Activated naive CD4-positive, alpha-beta T cell (primary cell): ENCODE measurements around the gene POU2F2.

Experiments used
- DNase-seq, 4 experiments: peaks; one replicate each; lab custom pipeline; 2025; lab: John Stamatoyannopoulos, UW

Gene POU2F2

DNA sequence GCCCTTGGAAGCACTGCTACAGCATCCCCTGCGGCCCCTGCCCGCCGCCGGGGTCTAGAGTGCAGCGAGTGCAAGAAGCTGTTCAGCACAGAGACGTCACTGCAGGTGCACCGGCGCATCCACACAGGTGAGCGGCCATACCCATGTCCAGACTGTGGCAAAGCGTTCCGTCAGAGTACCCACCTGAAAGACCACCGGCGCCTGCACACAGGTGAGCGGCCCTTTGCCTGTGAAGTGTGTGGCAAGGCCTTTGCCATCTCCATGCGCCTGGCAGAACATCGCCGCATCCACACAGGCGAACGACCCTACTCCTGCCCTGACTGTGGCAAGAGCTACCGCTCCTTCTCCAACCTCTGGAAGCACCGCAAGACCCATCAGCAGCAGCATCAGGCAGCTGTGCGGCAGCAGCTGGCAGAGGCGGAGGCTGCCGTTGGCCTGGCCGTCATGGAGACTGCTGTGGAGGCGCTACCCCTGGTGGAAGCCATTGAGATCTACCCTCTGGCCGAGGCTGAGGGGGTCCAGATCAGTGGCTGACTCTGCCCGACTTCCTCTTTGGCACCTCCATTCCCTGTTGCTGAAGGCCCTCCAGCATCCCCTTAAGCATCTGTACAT, 51.4 kb downstream of the POU2F2 start:
- no peak for DNase-seq

- DNase-seq, result no peak
Observed at GRCh38 chr19:42079886-42080763, 52.1 kb downstream of the POU2F2 start.

DNA sequence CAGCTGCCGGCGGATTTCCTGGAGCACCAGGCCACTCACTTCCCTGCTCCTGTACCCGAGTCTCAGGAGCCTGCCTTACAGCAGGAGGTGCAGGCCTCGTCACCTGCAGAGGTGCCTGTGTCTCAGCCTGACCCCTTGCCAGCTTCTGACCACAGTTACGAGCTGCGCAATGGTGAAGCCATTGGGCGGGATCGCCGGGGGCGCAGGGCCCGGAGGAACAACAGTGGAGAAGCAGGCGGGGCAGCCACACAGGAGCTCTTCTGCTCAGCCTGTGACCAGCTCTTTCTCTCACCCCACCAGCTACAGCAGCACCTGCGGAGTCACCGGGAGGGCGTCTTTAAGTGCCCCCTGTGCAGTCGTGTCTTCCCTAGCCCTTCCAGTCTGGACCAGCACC, 53.0 kb downstream of the POU2F2 start:
- DNase-seq, result no peak

DNA sequence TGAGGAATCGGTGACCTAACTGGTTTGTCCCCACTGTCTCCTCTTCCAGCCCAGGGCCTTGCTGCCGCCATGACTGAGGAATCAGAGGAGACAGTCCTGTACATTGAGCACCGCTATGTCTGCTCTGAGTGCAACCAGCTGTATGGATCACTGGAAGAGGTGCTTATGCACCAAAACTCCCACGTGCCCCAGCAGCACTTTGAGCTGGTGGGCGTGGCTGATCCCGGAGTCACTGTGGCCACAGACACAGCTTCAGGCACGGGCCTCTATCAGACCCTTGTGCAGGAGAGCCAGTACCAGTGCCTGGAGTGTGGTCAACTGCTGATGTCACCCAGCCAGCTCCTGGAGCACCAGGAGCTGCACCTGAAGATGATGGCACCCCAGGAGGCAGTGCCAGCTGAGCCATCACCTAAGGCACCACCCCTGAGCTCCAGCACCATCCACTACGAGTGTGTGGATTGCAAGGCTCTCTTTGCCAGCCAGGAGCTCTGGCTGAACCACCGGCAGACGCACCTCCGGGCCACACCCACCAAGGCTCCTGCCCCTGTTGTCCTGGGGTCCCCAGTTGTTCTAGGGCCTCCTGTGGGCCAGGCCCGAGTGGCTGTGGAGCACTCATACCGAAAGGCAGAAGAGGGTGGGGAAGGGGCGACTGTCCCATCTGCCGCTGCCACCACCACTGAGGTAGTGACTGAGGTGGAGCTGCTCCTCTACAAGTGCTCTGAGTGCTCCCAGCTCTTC, 53.5 kb downstream of the POU2F2 start:
- no peak for DNase-seq

DNA sequence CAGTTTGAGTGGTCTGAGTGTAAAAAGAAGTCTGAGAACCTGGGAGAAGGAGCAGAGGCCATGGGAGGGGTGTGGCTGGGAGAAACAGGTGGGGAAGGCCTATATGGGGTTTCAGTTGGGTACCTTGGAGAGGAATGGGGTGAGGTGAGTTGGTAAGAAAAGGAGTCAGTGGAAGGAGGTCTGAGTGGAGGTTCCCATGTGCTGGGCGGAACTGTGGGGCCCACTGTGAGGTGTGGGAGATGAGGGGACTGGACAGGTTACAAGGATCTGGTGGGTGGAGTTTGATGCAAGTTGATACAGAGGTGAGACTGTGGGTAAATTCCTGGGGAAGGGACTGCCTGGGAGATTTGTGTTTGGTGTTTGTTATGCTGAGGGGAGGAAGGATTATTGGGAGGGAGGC, 54.2 kb downstream of the POU2F2 start:
- DNase-seq, result no peak

DNA sequence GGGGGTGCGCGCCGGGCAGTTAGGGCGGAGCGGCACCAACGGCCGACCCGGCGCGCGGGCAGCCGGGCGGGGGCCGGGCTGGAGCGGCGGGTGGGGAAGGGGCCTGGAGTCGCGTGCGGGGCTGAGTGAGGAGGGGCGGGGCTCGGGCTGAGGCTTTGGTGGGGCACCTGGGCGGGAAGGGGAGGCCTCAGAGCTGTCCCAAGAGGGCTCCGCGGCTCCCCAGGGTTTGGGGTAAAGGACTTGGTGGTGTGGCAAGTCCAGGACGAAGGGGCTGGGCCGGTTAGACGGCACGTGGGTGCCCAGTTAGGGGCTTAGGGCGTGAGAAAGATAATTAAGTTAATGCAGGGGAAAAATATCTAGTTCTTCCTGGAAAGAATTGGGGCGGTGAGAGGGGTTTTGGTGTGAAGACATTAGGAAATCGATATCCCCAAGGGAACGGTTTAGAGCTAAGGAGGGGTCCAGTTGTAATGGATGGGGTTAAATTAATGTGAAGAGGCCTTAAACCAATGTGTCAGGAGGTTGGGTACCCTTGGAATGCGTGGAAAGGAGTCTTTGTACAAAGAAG, 55.8 kb downstream of the POU2F2 start:
- peak in 2 of 4 experiments; percentile 25 to 54 for DNase-seq

GRCh38 chr19:42075616-42076379, 56.4 kb downstream of the POU2F2 start, which contains the start of gene ZNF574:
ZNF574 (plus strand) TSS chr19:42076166; CDS start chr19:42078607, 2,441 bp downstream.
- DNase-seq, result peak; percentile 87 to 100 (median 96)

DNA sequence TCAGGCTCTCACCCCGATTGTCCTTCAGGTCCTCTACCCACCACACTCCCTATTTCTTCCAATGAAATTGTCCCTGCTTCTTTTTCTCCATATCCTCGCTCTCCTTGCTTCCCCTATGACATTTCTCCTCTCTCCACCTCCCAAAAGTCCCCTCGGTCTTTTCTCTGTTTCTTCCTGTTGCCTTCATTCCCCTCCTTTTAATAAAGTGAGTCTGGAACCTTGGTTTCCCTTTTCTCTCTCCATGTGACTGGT, 57.0 kb downstream of the POU2F2 start:
- DNase-seq, result no peak

- no peak for DNase-seq
Observed at GRCh38 chr19:42074513-42075363, 57.5 kb downstream of the POU2F2 start.

DNA sequence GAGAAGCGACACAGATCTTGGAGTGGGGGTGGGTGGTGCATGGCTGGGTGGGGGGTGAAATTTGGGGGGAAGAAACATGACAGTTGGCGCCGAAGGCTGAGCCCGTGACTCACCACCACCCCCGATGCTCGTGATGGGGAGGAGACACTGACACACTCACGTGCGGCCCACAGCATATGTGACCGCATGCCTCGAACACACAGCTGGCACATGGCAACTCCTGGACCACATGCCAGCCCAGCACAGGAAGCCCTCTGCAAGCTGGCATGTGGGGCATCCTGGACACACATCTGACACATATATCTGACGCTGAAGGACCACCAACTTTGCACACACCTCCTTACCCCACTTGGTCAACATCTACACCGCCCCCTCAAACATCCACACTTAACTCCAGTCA, 61.0 kb downstream of the POU2F2 start:
- no peak for DNase-seq

DNA sequence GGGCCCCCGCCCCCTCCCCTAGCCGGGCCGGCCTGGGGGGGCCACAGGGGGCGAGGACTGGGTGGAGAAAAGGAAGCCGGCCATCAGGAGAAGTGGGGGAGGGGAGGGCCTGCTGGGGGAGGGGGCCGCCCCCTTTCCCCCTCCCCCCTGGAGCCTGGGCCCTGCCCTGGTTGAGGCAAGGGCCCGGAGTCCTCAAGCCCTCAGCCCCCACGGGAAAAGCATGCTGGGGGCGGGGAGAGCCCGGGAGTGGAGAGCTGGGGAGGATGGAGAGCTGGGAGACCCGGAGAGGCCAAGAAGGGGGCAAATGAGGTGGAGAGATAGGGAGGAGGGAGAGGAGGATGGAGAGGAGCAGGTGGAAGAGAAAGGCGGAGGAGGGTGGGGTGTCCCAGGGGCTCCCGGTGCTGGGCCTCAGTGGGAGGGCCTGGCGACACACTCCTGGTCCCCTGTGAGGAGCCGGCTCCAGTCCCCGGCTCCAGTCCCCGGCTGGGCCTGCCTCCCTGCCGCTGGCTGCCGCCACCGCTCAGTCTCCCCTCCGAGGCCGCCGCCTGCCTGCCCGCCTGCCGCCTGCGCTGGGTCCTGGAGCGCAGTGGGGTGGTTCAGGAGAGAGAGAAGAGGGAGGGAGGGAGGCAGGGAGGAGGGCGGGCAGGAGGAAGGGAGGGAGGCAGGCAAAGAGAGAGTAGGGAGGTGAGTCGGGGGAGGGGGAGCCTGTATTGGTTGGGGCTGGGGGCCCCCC, 62.5 kb downstream of the POU2F2 start, which contains the start of gene GRIK5:
GRIK5 (minus strand) TSS at position 588 of the 733 bp plus-strand sequence. CDS start 4,436 bp downstream, outside the sequence.
- no peak for DNase-seq

GRCh38 chr19:42068756-42069571, 63.3 kb downstream of the POU2F2 start:
- DNase-seq, result no peak

GRCh38 chr19:42068361-42068755, 63.9 kb downstream of the POU2F2 start:
- no peak for DNase-seq

GRCh38 chr19:42067315-42067888, 64.8 kb downstream of the POU2F2 start:
- DNase-seq, result no peak

DNA sequence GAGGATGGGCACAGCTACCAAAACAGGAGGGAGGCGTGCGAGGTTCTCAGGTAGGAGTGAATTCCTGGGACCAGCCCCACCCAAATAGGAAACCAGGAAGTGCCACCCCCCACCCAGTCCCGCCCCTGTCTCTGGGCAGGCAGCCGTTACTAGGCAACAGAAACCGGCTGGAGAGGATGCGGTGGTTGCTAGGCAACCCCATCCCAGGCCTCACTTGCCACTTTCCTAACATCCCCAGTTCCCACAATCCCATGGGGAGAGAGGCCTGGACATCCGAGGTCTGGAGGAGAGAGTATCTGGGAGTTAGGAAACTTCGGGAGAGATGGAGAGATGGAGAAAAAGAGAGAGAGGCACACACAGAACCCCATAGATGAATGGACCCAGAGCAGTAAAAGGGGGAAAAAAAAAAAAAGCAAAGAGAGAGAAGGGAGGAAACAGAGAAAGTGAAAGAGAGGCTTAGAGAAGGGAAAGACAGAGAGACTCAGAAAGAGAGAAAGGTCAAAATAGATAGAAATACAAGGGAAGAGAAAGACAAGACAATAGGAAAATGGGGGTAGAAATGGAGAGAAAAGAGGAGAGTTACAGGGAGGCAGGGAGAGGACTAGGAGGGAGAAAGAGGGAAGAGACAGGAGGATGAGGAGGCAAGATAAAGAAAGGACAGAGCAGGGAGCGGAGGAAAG, 66.0 kb downstream of the POU2F2 start:
- no peak for DNase-seq

- no peak for DNase-seq
Observed at GRCh38 chr19:42065511-42065910, 66.7 kb downstream of the POU2F2 start.

GRCh38 chr19:42065051-42065450, 67.2 kb downstream of the POU2F2 start:
- DNase-seq, result no peak

DNA sequence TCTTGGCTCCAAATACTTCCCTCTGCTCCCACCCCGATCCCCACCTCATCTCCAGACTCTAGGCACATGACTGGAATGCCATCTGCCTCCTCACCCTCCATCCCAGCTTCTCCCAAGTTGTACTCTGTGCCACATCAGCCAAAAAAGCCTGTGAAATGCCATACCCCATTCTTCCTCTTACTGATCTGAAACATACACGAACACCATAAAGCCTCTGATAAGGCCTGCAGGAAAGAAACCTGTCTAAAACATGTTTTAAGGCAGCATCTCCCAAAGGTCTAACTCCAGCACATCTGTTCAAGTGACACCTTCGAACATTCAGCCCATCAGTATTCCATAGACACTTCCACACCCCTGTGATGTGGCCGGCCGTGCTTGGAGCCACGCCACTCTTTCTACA, 67.8 kb downstream of the POU2F2 start:
- no peak for DNase-seq
